ENCODE results near the gene JPT2. TPM values are rescaled to one million over a fixed set of nuclear protein-coding genes. Genes with fewer than 3 reads are reported as not detected.

JPT2 gene
- total and polyA plus RNA-seq, 2 donors (not counting 1 experiment from before 2014, with no cell fraction given) = 15.5 to 41.2 TPM

- Histone ChIP-seq H3K27me3 (ENCODE audit: control insufficient read depth, insufficient read depth, low read length) (no peaks in the 10 kb centered on the region), H3K27ac (ENCODE audit: insufficient read depth, low read length) (no peak overlapping the region), H3K9me3 (ENCODE audit: control insufficient read depth, insufficient read depth, low read depth, low read length) (no peaks in the 10 kb centered on the region), H3K36me3 (ENCODE audit: control insufficient read depth, insufficient read depth, low read length) (peaks cover 24% of the 10 kb centered on the region), H4K20me1 (ENCODE audit: control insufficient read depth, extremely low read depth, insufficient read depth, low read length) (no peaks in the 10 kb centered on the region), H3K9ac (ENCODE audit: insufficient read depth, low read length) (no peak overlapping the region), H2AFZ (ENCODE audit: low read length) (no peak overlapping the region), H3K79me2 (ENCODE audit: control insufficient read depth, insufficient read depth, low read length) (no peaks in the 10 kb centered on the region), H3K4me3 (replicated peaks in 1 of 4; ENCODE audit: control extremely low read depth in 1 of 4, insufficient read depth in 1 of 4, low read depth in 3 of 4, low read length in 4 of 4) (no peak overlapping the region), H3K4me1 (ENCODE audit: control insufficient read depth, extremely low read depth, insufficient read depth, low read length) (no peaks in the 10 kb centered on the region), H3K4me2 (ENCODE audit: extremely low read depth, insufficient read depth, low read length) (no peak overlapping the region)
- TF ChIP-seq EZH2 (IDR thresholded peaks at IDR 0.05; ENCODE audit: low read length, missing control alignments) = no peak
- TF ChIP-seq CTCF (conservative IDR thresholded peaks at IDR 0.05 in 1 of 2, IDR thresholded peaks at IDR 0.05 in 1 of 2; ENCODE audit: low read depth in 1 of 2, low read length in 2 of 2) = no peak
- no peak for DNase-seq (ENCODE audit: low read depth in 2 of 2)
These were observed 22.7 kb upstream of the JPT2 start for GRCh38 chr16:1655269-1655807.

GRCh38 chr16:1655909-1656807, 21.9 kb upstream of the JPT2 start:
- Histone ChIP-seq H3K27me3 (ENCODE audit: control insufficient read depth, insufficient read depth, low read length) (no peaks in the 10 kb centered on the region), H2AFZ (ENCODE audit: low read length) (no peak overlapping the region), H3K4me1 (ENCODE audit: control insufficient read depth, extremely low read depth, insufficient read depth, low read length) (no peaks in the 10 kb centered on the region), H3K4me3 (replicated peaks in 1 of 4; ENCODE audit: control extremely low read depth in 1 of 4, insufficient read depth in 1 of 4, low read depth in 3 of 4, low read length in 4 of 4) (no peak overlapping the region), H3K27ac (ENCODE audit: insufficient read depth, low read length) (no peak overlapping the region), H3K9me3 (ENCODE audit: control insufficient read depth, insufficient read depth, low read depth, low read length) (no peaks in the 10 kb centered on the region), H3K9ac (ENCODE audit: insufficient read depth, low read length) (no peak overlapping the region), H4K20me1 (ENCODE audit: control insufficient read depth, extremely low read depth, insufficient read depth, low read length) (no peaks in the 10 kb centered on the region), H3K36me3 (ENCODE audit: control insufficient read depth, insufficient read depth, low read length) (peaks cover 24% of the 10 kb centered on the region), H3K4me2 (ENCODE audit: extremely low read depth, insufficient read depth, low read length) (no peak overlapping the region), H3K79me2 (ENCODE audit: control insufficient read depth, insufficient read depth, low read length) (no peaks in the 10 kb centered on the region)
- no peak for DNase-seq (ENCODE audit: low read depth in 2 of 2)
- no peak for TF ChIP-seq CTCF (conservative IDR thresholded peaks at IDR 0.05 in 1 of 2, IDR thresholded peaks at IDR 0.05 in 1 of 2; ENCODE audit: low read depth in 1 of 2, low read length in 2 of 2)
- no peak for TF ChIP-seq EZH2 (IDR thresholded peaks at IDR 0.05; ENCODE audit: low read length, missing control alignments)

GRCh38 chr16:1656808-1657617, 21.1 kb upstream of the JPT2 start:
- Histone ChIP-seq H3K4me2 (ENCODE audit: extremely low read depth, insufficient read depth, low read length) (no peak overlapping the region), H2AFZ (ENCODE audit: low read length) (no peak overlapping the region), H3K4me3 (replicated peaks in 1 of 4; ENCODE audit: control extremely low read depth in 1 of 4, insufficient read depth in 1 of 4, low read depth in 3 of 4, low read length in 4 of 4) (no peak overlapping the region), H3K9ac (ENCODE audit: insufficient read depth, low read length) (no peak overlapping the region), H3K79me2 (ENCODE audit: control insufficient read depth, insufficient read depth, low read length) (no peaks in the 10 kb centered on the region), H3K36me3 (ENCODE audit: control insufficient read depth, insufficient read depth, low read length) (peaks cover 24% of the 10 kb centered on the region), H3K27ac (ENCODE audit: insufficient read depth, low read length) (no peak overlapping the region), H3K9me3 (ENCODE audit: control insufficient read depth, insufficient read depth, low read depth, low read length) (no peaks in the 10 kb centered on the region), H4K20me1 (ENCODE audit: control insufficient read depth, extremely low read depth, insufficient read depth, low read length) (no peaks in the 10 kb centered on the region), H3K4me1 (ENCODE audit: control insufficient read depth, extremely low read depth, insufficient read depth, low read length) (no peaks in the 10 kb centered on the region), H3K27me3 (ENCODE audit: control insufficient read depth, insufficient read depth, low read length) (no peaks in the 10 kb centered on the region)
- no peak for TF ChIP-seq CTCF (conservative IDR thresholded peaks at IDR 0.05 in 1 of 2, IDR thresholded peaks at IDR 0.05 in 1 of 2; ENCODE audit: low read depth in 1 of 2, low read length in 2 of 2)
- no peak for DNase-seq (ENCODE audit: low read depth in 2 of 2)
